ENCODE measurements around the gene SH2D2A. TPM values are rescaled to one million over a fixed set of nuclear protein-coding genes. Genes with fewer than 3 reads are reported as not detected.
A peak's percentile ranks its signal among the peaks of the same experiment; 100 is the strongest.

The SH2D2A gene
- total and polyA plus RNA-seq, 9 of the 15 experiments (the other 6 are each of a cell fraction or from before 2014, with no cell fraction given): 0.89 to 33.6 (median 6.9) TPM

DNA sequence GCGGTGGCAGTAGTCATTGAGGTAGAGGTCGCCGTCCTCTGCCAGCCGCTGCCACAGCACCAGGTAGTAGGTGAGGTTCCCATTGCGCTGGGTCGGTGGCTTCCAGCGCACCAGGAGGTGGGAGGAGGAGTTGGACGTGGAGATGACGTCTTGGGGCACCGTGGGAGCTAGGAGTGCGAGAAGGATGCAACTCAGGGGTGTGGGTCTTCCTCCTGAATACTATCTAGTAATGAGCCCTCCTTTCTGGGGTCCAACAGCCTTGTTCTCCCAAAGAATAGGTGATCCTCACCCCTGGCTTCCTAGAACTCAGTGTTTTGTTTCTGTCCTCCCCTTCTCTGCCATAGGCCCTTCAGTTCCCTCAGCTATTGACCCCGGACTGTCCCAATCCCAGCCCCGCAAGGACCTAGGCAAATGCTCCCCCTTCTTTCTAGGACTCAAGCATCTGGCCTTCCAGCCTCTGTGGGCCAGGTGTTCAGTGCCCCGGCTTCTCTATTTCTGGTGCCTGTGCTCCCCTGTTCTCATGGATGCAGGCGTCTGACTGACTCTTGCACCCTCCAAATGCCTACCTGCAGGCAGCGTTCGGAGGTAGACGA, 29.4 kb upstream of the SH2D2A start (continued):
- TF ChIP-seq TBL1XR1 (IDR thresholded peaks at IDR 0.05; ENCODE audit: low read length in 2 of 2) (no peak), RBM15 (IDR thresholded peaks at IDR 0.05; ENCODE audit: insufficient read depth, low read length) (no peak)
- TF ChIP-seq, protein P1, sequence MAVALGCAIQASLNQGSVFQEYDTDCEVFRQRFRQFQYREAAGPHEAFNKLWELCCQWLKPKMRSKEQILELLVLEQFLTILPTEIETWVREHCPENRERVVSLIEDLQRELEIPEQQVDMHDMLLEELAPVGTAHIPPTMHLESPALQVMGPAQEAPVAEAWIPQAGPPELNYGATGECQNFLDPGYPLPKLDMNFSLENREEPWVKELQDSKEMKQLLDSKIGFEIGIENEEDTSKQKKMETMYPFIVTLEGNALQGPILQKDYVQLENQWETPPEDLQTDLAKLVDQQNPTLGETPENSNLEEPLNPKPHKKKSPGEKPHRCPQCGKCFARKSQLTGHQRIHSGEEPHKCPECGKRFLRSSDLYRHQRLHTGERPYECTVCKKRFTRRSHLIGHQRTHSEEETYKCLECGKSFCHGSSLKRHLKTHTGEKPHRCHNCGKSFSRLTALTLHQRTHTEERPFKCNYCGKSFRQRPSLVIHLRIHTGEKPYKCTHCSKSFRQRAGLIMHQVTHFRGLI (CRISPR knock-in tag; IDR thresholded peaks at IDR 0.05): no peak

DNA sequence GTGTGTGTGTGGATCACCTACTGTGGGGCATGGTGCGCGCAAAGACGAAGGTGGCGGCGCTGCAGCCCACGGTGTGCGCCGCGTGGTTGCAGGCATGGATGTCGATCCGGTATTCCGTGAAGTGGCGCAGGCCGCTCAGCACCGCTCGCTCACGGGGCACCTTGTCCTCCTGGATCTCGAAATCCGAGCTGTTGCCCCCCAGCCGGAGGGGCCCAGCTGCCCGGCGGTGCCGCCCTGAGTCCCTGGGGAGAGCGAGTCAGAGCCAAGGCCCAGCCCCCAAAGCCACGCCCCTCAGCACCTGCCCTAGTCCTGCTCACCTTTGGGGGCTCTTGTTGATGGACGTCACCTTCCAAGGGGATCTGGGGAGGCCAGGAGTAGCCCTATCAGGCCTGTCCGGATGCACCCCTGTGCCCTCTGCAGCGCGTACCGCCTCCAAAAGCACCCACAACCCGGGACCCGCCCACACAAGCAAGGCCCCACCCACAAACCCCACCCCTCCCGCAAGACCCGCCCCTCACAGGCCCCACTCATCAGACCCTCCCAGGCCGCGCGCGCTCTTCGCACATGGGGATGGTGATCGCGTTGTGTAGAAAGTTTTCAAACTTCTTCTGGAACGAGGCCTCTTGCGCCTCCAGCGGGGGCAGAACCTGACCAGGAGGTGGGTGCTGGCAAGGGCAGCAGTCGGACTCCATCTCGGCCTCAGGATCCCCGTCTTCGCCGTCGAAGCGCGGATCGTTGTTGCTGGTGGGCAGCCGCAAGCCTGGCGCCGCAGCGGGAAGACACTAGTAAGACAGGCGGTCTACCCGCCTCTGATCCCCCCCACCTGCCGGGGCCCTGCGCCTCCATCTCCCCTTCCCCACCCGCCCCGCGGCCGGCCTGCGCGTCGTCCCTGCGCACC, 28.7 kb upstream of the SH2D2A start:
- DNase-seq (ENCODE audit: extremely low read depth in 1 of 4, low spot score in 3 of 4) (peak; percentile 34 to 89 (median 76)), FAIRE-seq (no peak), ATAC-seq (peak; percentile 59)
- Histone ChIP-seq H3K4me1 (replicated peaks in 1 of 2; ENCODE audit: control insufficient read depth in 2 of 2, insufficient read depth in 2 of 2, low read length in 2 of 2) (peaks cover 9 to 26% of the 10 kb centered on the region in 2 experiments; a peak in 4 of 5 replicates), H3K9ac (ENCODE audit: insufficient read depth in 1 of 2, low read depth in 2 of 2, low read length in 2 of 2) (peak overlapping the region in 1 of 2 experiments; percentile 60; a peak in 1 of 4 replicates), H3K9me1 (ENCODE audit: control insufficient read depth, insufficient read depth, low read length) (no peaks in the 10 kb centered on the region), H3K27me3 (ENCODE audit: control insufficient read depth in 2 of 2, insufficient read depth in 2 of 2, low read length in 2 of 2) (0 out of 5 replicates have a peak, but pooled peaks cover 0 to 13% of the 10 kb centered on the region in 2 experiments), H3K4me3 (no peak overlapping the region), H4K20me1 (replicated peaks; ENCODE audit: control insufficient read depth, insufficient read depth, low read length) (no peaks in the 10 kb centered on the region), H3K9me3 (replicated peaks; ENCODE audit: control insufficient read depth, insufficient read depth, low read depth, low read length) (no peaks in the 10 kb centered on the region), H3K27ac (ENCODE audit: extremely low read depth, low read depth, low read length) (no peak overlapping the region), H3K36me3 (ENCODE audit: control insufficient read depth, insufficient read depth, low read length) (no peaks in the 10 kb centered on the region), H2AFZ (ENCODE audit: low read depth, low read length) (0 out of 2 replicates have a peak overlapping the region, but pooled peaks have one; percentile 73), H3K4me2 (ENCODE audit: insufficient read depth, low read length) (no peak overlapping the region), H3K79me2 (ENCODE audit: control insufficient read depth, insufficient read depth, low read length) (no peaks in the 10 kb centered on the region)
- ChIA-PET POLR2A (interaction anchor here (1.1 kb wide), 1 partner anchor 14 kb away, joined by 4 read pairs; no protein-coding TSS in a partner anchor), CTCF (ENCODE audit: low intra/inter-chr PET ratio) (no interaction called here)
- intact Hi-C loops (cut with micrococcal nuclease): no loop called here
- in situ Hi-C loops (cut with MboI): no loop called here
- no TSS peak for BruUV-seq (replicated peaks)
- WGBS (ENCODE audit: insufficient coverage, low coverage, missing lambda C conversion rate): 59% methylated on average over 33 of the region's 69 CpGs
- TF ChIP-seq EGR1 (conservative IDR thresholded peaks at IDR 0.05) (peak; percentile 29; the same call in 1 of the 2 replicates), ESRRA (IDR thresholded peaks at IDR 0.05; ENCODE audit: borderline replicate concordance, low read depth) (no peak), SRSF9 (IDR thresholded peaks at IDR 0.05; ENCODE audit: borderline replicate concordance, low read depth, low read length) (no peak)
- TF ChIP-seq, protein P2, sequence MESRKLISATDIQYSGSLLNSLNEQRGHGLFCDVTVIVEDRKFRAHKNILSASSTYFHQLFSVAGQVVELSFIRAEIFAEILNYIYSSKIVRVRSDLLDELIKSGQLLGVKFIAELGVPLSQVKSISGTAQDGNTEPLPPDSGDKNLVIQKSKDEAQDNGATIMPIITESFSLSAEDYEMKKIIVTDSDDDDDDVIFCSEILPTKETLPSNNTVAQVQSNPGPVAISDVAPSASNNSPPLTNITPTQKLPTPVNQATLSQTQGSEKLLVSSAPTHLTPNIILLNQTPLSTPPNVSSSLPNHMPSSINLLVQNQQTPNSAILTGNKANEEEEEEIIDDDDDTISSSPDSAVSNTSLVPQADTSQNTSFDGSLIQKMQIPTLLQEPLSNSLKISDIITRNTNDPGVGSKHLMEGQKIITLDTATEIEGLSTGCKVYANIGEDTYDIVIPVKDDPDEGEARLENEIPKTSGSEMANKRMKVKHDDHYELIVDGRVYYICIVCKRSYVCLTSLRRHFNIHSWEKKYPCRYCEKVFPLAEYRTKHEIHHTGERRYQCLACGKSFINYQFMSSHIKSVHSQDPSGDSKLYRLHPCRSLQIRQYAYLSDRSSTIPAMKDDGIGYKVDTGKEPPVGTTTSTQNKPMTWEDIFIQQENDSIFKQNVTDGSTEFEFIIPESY (CRISPR knock-in tag; IDR thresholded peaks at IDR 0.05): peak; percentile 96

Measured in K562 (cell line).